CD4-positive, alpha-beta T cell treated with Interleukin-10 for 1 hour (primary cell): Measurements from ENCODE around the gene ANKRD6.

Experiments used
- DNase-seq: peaks from one replicate; pipeline ENCODE4 v3.0.0-alpha.2; 2020

ANKRD6 gene

GRCh38 chr6:89475634-89476033, 42.7 kb downstream of the ANKRD6 start:
- DNase-seq: peak; percentile 39

DNA sequence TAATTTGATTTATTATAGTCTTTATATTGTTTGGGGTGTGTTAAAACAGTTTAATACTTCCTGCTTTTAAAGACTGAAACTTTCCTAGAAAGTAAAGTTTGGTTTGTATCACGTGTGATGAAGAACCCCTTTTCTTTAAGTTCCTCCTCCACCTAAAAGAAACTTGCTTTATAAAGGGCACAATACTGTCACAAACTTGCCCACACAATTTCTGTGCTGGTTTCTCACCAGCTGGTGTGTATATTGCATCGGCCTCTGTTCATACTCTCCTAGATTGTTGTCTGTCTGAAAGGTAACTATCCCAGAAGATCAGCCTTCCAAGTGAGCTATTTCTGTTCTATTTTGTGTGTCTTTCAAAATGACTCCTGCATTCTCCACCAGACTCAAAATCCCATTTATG, 46.9 kb downstream of the ANKRD6 start:
- DNase-seq: no peak

GRCh38 chr6:89481695-89482094, 48.7 kb downstream of the ANKRD6 start:
- DNase-seq: no peak

- no peak for DNase-seq
Observed at GRCh38 chr6:89482126-89482525, 49.2 kb downstream of the ANKRD6 start.

DNA sequence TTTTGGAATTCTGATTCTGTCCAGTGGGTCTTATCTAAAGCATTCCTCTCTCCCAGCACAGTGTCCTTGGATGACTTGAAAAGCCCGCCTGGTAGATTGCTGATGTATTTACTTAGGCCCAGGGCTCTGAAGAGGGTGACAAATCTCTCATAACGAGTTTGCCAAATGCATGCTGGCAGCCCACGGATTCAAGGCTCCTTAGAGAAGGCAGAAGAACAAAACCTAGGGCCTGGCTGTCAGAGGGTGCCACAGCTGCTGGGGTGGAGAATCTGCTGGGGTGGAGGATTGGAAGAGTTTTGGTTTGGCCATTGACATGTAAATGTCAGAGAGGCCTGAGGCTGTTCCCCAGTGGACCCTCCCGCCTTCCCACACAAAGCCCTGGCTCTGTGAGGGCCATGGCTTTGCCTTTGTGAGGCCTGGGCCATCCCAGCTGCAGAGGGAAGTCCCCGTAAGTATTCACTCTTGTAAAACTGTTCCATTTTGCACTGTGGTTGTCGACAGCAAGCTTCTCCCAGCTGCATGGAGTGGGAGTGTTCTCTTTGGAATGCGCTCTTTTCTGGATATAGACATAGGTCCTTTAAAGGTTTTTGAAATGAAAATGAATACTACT, 50.3 kb downstream of the ANKRD6 start:
- DNase-seq: no peak

GRCh38 chr6:89485320-89485719, 52.4 kb downstream of the ANKRD6 start:
- no peak for DNase-seq

DNA sequence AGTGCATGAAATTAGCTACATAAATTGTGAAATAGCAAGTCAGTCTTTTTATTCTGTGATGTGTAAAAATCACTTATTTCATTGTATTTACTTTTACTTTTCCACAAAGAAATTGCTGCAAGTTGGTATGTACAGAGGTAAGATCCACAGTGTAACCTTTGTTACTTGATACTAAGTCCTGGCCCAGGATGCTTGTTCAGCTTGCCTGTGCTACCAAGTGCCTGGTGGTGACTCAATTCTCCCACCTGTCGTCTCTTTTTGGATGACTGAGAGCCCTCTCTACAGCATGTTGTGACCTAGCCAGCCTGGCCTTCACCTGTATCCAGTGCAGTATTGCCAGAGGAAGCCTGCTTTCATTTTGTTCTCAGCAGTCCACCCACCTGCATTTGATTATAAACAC, 54.9 kb downstream of the ANKRD6 start:
- no peak for DNase-seq

DNA sequence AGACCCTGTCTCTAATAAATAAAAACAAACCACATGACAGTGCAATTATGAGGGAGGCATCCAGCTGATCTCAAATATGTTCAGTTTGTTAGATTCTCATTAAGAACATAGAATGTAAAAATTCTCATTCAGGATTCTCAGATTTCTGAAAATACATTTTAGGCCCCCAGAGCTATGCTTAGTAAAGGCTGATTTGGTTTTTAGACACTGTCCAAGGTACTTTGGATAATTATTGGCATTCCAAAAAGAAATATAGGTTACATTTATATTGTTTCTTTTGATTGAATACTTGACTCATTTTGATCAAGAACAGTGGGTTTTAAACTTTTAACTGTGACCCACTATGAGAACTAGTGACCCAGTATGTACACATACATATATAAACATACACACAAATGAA, 55.5 kb downstream of the ANKRD6 start:
- DNase-seq: no peak

DNA sequence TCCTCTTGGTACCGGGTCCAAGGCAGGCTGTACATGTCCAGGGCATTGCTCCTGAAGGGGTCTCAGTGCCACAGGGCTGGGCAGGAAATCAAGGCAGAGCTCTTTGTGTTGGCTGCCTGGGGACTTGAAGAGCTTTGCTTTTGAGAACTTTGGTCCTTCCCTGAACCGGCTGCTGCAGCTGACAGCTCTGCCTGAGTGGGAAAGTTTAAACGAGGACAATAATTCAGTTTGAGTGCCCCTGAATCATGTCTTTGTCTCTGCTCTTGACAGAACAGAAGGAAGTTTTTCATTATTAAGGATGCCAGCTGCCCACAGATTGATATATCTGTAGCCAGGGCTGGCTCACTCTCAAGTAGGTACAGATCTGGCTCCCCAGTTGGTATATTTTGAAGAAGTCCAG, 56.1 kb downstream of the ANKRD6 start:
- no peak for DNase-seq

DNA sequence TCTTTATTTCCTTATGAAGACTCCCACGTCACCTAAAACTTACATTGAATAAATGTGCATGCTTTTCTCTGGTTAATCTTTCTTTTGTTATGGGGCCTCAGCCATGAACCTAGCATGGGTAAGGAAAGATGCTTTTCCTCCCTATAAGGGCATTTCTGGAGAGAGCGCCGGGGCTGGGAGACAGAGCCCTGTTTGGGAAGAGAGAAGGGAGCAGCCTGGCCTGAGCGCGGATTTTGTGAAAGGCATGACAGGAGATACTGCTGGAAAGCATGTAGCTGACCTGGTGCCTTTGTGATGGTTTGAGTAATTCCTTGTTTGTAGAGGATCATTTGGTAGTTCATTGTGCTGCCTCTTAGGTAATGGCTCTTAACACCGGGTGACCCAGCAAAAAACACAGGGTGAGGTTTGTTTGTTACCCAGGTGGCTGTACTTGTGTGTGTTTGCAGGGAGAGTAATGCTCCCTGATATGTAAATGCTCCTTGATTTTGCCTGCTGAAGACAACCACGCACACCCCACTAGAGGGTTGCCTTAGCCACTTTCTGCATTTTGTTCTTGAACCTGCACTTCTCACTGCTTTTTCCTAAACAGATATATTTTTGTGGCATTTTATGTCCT, 59.2 kb downstream of the ANKRD6 start:
- no peak for DNase-seq

DNA sequence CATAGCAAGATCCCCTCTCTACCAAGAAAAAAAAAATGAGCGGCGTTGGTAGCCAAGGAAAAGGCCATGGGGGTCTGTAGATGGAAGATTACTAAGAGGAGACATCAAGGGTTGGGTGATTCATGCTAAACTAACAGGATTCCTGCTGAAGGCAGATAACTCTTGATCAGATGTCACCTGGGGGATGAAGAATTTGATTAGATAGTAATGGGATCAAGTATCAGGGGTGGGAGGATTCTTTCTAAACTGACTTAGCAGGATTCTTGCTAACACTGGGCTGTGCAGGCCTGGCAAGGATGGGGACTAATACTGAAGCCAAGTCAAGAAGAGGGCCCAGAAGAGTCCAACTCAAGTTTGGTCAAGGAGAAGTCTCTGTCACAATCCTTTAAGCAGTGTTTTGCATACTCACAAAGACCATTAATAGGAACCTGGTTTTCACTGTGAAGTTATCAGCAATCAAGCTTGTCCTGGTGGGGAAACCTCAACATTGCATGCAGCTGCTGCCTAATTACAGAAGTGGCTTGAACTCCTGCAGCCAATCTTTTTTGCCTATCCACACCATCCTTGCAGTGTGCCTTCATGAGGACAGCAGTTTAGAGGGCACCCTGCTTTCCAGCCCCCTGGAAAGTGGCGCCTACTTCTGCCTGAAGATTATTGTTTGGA, 61.3 kb downstream of the ANKRD6 start:
- DNase-seq: no peak

DNA sequence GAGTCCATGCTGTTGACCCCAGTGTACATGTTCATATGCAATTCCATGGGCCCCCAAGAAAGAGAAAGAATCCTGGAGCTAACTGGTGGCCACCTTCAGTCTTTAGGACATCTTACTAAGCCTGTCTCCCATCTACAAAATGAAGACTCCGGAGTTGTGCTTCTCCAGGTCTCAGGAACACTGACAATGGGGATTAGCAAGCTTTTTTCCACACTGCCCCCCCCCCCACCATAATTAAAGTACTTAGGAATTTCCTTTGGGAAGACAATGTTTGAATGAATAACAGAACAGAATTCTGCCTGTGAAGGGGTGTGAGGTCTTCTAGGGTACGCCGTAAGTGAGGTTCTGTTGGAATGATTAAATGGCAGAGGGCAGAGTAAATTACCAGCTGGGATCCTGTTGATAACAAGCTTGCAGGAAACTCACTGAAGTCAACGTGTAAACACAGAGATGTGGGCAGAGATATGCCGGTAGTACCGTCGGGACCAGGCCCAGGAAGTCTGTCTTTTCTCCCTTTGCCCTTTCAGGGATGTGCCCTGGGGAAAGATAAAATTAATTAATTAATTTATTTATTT, 63.1 kb downstream of the ANKRD6 start:
- no peak for DNase-seq

- no peak for DNase-seq
Observed at GRCh38 chr6:89500611-89501010, 67.7 kb downstream of the ANKRD6 start.

GRCh38 chr6:89501222-89501621, 68.3 kb downstream of the ANKRD6 start:
- DNase-seq: no peak

GRCh38 chr6:89501753-89502152, 68.8 kb downstream of the ANKRD6 start:
- no peak for DNase-seq

DNA sequence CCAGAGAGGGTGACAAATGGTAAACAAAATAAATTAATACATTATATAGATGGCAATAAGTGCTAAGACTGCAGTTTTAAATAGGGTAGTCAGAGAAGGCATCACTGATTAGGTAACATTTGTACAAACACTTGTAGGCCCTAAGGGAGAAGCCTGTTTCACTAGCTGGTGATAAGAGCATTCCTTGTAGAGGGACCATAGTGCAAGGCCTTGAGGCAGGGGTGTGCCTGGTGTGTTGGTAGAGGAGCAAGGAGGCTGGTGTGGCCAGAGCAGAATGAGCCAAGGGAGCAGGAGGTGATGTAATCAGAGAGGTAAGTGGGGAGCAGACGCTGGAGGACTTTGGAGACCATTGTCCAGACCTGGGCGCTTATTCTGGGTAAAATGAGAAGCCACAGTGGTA, 70.7 kb downstream of the ANKRD6 start:
- DNase-seq: no peak

DNA sequence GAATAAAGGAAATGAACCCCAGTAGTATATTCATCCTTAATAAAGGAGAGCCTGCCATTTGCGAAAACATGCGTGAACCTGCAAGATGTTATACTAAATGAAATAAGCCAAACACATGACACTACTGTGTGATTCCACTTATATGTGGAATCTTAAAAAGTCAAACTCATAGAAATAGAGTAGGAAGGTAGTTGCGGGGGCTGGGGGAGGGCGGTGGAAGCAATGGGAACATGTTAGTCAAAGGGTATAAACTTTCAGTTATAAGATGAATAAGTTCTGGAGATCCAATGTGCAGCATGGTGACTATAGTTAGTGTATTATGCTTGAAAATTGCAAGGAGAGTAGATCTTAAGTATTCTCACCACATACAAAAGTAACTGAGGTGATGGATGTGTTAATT, 72.9 kb downstream of the ANKRD6 start:
- DNase-seq: no peak

GRCh38 chr6:89506716-89507617, 74.0 kb downstream of the ANKRD6 start:
- DNase-seq: no peak

GRCh38 chr6:89508755-89509563, 76.0 kb downstream of the ANKRD6 start:
- no peak for DNase-seq

- DNase-seq: no peak
Observed at GRCh38 chr6:89509777-89510281, 76.9 kb downstream of the ANKRD6 start.

DNA sequence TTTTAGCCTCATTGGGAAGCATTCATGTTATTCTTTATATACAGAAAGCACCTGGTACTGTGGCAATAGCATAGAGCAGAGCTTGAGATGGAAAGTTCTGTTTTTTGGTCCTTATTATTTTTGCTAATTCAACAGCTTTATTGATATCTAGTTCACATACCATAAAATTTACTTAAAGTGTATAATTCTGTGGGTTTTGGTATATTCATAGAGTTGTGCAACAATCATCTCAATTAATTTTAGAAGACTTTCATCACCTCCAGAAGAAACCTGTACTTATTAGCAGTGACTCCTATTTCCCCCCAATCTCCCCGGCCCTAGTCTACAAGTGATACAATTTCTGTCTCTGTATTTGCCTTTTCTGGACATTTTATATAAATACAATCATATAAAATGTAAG, 77.4 kb downstream of the ANKRD6 start:
- DNase-seq: no peak
